HG02759 (cell line): ENCODE results near the gene SATB2.

Source experiments
- ATAC-seq: cut with Tn5 transposase; IDR thresholded peaks from one replicate; pipeline ENCODE4 v1.9.1; 2021; ENCODE audit warnings: mild to moderate bottlenecking, moderate library complexity; ENCODE audit not compliant: unreplicated experiment

The SATB2 gene

GRCh38 chr2:199336546-199336945 is 121.2 kb downstream of the SATB2 start:
- no peak for ATAC-seq

- no peak for ATAC-seq
Observed at GRCh38 chr2:199335502-199335901, 122.2 kb downstream of the SATB2 start.

GRCh38 chr2:199329466-199329865 is 128.3 kb downstream of the SATB2 start:
- ATAC-seq: no peak

DNA sequence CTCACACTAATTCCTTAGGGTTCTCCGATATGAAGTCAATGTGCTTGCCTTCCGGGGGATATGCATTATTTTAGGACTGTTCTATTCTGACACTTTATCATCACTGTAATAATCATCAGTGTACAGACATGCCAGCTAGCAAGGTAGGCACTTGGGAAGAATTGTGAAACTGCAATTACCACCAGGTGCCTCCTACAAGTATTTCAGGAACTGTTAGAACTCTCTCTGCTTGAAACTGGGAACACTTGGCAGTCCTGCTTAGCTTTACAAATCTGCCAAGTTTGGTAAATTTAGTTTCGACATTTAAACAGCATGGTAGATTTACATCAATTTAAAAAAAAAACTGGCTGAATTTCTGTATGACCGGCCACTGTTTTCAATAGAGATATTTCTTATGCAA is 128.7 kb downstream of the SATB2 start:
- no peak for ATAC-seq

- no peak for ATAC-seq
Observed at GRCh38 chr2:199325881-199326280, 131.9 kb downstream of the SATB2 start.

DNA sequence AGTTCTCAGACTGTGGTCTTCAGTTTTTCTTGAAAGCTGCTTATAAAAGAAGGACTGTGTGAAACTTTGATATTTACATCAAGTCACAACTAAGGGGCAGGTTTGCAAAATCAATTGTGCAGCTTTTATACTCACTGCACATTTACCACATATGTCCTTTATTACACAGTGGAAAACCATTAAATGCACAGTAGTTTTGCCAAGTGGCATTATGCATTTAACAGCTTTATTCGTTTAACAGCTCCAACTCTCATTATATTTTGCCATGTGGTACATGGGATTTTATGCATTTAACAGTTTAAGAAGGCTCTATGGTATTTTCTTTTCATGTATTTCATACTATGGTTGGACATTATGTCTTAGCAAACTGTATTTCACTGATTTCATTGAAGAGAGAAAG is 135.6 kb downstream of the SATB2 start:
- ATAC-seq: no peak

GRCh38 chr2:199317646-199318045 is 140.1 kb downstream of the SATB2 start:
- ATAC-seq: no peak

- no peak for ATAC-seq
Observed at GRCh38 chr2:199316851-199317250, 140.9 kb downstream of the SATB2 start.

- ATAC-seq: no peak
Observed at GRCh38 chr2:199315299-199316179, 142.2 kb downstream of the SATB2 start.

DNA sequence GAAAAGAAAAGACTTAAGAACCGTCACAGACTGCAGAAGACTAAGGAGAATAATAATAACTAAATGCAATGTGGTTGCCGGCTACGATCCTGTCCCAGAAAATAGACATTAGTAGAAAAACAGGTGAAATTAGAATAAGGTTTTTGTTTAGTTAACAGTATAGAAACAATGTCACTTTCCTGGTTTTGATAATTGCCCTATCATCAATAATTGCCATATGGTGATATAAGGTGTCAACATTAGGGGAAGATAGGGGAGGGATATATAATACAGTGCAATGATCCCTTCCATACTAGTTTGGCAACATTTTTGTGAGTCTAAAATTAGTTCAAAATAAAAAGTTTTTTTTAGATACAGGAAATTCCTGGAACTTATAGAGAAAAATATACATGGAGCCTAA is 144.8 kb downstream of the SATB2 start:
- no peak for ATAC-seq

DNA sequence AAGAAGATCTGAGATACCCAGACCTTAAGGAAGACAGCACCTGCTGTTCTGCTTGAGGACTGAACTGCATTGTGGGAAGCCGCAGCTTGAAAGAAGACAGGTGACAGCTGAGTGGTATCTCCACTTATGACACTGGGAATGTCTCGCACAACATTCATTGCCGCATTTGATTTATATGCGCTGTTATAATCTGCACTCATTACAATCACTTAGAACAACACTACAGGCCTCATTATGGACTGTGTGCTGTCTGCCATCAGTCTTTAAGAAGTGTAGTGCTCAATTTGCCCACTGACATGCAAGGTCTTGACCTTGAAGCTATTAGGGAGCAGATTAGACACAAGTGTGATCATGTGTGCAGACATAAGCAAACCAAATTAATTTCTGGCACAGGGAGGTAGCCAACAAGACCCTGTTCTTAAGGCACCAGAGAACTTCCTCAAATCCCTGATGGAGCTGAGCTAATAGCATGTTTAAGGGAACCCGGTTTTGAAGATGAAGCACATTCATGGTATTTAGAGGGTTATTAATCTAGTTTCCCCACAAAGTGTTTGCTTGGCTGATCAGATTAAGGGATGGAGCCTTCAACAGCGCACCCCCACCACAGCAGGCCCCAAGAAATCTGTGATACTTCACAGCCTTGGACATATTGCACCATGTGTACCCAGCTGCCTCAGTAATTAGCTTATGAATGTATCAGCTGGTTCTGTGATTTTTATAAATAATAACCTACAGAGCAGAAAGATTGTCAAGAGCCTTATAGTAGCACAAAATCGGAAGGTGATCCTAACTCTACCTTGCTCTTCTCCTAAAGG is 146.8 kb downstream of the SATB2 start:
- no peak for ATAC-seq

DNA sequence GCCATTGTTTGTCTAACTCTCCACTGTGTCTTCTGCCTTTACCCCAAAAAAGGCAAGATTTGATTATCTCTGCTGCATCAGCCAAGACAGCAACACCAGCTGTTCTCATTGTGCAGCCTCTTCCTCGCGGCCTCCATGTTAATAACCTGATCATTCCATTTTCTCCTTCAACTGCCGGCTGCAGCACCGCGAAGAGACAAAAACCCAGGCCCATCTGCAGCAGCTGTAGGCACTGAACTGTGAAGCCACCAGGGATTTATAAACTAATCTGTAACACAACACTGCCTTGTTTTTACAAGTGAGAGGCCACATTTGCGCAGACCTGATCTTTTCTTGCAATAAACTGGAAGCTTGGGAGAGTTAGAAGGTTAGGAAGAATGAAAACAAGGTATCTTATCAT is 147.8 kb downstream of the SATB2 start:
- no peak for ATAC-seq

DNA sequence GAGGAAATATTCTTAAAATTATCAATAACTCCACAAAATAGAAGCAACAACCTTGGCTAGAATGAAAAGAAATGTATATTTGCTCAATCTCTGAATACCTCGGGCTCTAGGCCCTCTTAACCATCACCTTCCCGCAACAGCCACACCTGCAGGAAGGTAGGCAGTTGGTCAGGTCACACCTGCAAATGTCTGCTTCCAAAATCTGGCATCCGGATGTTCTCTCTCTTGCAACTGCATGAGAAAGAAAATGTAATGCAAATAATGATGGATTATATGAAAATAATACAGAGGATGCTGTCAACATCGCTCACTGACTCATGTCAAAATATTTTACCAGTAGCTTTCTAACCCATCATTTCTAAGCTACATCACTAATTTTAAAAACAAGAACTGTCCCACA is 148.3 kb downstream of the SATB2 start:
- ATAC-seq: no peak

- no peak for ATAC-seq
Observed at GRCh38 chr2:199308567-199308966, 149.2 kb downstream of the SATB2 start.

DNA sequence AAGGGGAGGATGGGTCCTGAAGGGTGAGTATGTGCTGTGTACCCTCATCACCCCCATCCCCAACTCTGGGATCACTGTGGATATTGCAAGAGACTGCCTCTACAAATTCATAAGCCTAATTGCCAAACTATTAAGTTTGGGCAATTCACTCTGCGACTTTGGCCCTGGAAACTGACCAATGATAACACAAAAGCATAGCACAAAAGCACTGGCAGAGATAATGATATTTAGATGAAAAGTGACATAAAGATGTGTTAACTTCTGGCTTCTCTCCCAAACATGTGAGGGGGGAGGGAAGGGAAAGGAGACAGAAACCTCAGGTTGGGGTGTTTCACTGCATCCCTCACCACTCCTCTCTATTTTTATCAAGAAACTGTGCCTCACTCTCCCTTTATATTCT is 150.3 kb downstream of the SATB2 start:
- ATAC-seq: no peak

DNA sequence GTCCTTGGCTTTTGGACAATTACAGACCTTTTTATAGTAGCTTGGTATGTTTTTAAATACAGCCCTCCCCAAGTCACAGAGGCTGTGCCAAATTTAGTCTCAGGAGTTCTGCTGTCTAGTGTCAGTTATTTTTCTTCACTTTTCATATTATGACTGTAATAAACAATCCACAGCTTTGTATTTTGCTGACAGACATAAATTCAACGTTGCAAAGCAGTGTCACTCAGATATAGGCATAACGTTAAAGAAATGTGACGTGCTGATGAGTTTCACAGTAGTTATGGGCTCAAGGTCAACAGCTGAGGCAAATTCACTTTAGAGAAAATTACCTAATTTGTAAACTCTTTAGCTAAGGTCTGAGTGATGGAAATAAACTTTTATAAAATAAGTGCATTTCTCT is 151.6 kb downstream of the SATB2 start:
- ATAC-seq: no peak

GRCh38 chr2:199303728-199304177 is 154.0 kb downstream of the SATB2 start:
- ATAC-seq: no peak

DNA sequence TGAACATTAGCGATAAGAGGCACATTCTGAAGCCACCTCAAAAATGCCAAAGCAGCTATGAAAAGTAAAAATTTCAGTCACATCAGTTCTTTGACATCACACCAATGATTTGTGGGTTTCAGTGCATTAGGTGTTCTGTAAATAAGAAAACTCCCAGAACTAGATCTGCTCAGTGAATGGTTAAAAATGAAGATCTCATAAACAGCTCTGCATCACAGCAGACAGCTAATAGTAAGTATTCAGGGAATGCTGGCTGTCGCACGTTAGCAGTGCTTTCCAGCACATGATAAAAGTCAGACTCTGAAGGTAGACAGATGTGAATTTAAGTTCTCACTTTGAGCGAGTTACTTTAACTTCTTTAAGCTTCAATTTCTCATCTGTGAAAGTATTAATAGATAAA is 154.9 kb downstream of the SATB2 start:
- ATAC-seq: no peak

GRCh38 chr2:199288424-199288823 is 169.3 kb downstream of the SATB2 start:
- no peak for ATAC-seq

DNA sequence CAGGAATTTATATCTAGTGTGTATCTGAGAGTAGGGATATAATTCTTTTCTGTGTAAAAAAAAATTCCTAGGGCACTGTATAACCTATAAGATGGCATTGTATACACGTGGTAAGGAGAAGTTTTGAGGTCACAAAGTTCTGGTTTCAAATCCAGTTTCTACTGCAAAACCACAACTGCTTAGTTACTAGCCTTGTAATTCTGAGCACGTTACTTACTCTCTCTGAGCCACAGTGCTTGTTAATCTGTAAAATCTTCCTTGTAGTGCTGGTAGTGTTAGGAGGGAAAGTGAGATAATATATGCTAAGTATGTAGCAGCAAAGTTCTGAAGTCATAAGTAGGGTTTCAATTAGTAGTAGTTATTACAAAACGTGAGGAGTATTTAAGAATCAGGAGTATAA is 175.4 kb downstream of the SATB2 start:
- ATAC-seq: no peak

DNA sequence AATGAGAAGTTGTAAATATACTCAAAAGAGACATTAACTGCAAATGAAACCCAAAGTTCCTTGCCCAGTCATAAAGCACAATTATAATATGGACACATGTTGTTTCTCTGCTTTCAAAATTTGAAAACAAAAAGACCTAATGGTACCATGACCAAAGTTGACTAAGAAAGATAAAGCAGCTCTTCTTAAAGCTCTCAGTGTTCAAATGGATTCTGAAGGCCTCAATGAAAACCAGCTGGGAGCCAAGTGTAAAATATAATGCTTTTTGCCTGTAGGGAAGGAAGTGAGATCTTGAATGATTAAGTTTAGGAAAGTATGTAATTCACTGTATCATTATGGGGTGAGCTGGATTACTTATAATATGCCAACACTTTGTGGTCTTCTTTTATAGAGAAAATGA is 178.6 kb downstream of the SATB2 start:
- no peak for ATAC-seq

GRCh38 chr2:199278099-199278498 is 179.6 kb downstream of the SATB2 start:
- ATAC-seq: no peak
